Muscle layer of colon (tissue), 2 donors: Measurements from ENCODE around the gene TPST2.
"Not testable (repeated sequence)": the region's sequence is repeated elsewhere in the genome, so short reads cannot be mapped to it uniquely, and the experiment has no call there.

Source experiments
- H3K27ac ChIP-seq: one replicate; pipeline ENCODE4 v1.7.0; 2013; ENCODE audit warnings: low read depth, mild to moderate bottlenecking, low read length, moderate library complexity
- H3K27me3 ChIP-seq, 2 donors: one replicate each; pipeline ENCODE4 v1.7.0; 2013; ENCODE audit warnings: low read length in 2 of 2, mild to moderate bottlenecking in 2 of 2; ENCODE audit not compliant: insufficient read depth in 2 of 2, control insufficient read depth in 1 of 2
- H3K36me3 ChIP-seq: one replicate; pipeline ENCODE4 v1.7.0; 2013; ENCODE audit warnings: mild to moderate bottlenecking, low read length; ENCODE audit not compliant: insufficient read depth
- H3K4me1 ChIP-seq: one replicate; pipeline ENCODE4 v1.7.0; 2013; ENCODE audit warnings: mild to moderate bottlenecking, low read length; ENCODE audit not compliant: insufficient read depth
- H3K4me3 ChIP-seq, 2 donors: one replicate each; pipeline ENCODE4 v1.7.0; 2013; ENCODE audit warnings: low read length in 2 of 2, low read depth in 1 of 2, mild to moderate bottlenecking in 1 of 2, moderate library complexity in 1 of 2
- H3K9ac ChIP-seq: one replicate; pipeline ENCODE4 v1.7.0; 2013; ENCODE audit warnings: low read length
- H3K9me3 ChIP-seq: one replicate; pipeline ENCODE4 v1.7.0; 2013; ENCODE audit warnings: mild to moderate bottlenecking, low read length
- donor health status: abdominal sarcoma.
- donor health status: Adenocarcinoma of cecum.

Gene TPST2

DNA sequence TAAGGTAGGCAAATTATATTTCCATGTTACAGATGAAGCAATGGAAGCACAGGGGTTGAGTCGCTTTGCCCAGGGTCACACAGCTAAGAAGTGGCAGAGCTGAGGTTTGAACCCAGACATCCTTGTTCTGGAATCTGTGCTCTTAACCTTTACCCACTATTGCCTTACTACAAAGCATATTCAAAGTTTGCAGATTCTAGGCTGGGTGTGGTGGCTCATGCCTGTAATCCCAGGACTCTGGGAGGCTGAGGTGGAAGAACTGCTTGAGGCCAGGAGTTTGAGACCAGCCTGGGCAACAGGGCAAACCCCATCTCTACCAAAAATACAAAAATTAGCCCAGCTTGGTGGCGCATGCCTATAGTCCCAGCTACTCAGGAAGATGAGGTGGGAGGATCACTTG, 49.8 kb downstream of the TPST2 start:
- Histone ChIP-seq H3K27me3 (no peaks in the 10 kb centered on the region), H3K36me3 (no peaks in the 10 kb centered on the region), H3K4me1 (no peaks in the 10 kb centered on the region), H3K4me3 (no peak overlapping the region), H3K9ac (no peak overlapping the region), H3K9me3 (no peaks in the 10 kb centered on the region), H3K27ac (no peak overlapping the region)

DNA sequence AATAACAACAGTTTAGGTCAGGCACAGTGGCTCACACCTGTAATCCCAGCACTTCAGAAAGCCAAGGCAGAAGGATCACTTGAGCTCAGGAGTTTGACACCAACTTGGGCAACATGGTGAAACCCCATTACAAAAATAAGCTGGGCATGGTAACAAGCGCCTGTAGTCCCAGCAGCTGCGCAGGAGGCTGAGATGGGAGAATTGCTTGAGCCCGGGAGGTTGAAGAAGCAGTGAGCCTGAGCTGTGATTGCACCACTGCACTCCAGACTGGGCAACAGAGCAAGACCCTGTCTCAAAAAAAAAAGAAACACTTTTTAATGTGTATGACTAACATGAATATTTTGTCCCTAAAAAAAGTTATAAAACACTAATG, 53.2 kb downstream of the TPST2 start:
- no peaks in the 10 kb centered on the region for H3K4me1 ChIP-seq
- no peak overlapping the region for H3K9ac ChIP-seq
- H3K36me3 ChIP-seq: peaks cover 4% of the 10 kb centered on the region
- no peaks in the 10 kb centered on the region for H3K27me3 ChIP-seq
- H3K27ac ChIP-seq: no peak overlapping the region
- no peak overlapping the region for H3K4me3 ChIP-seq
- no peaks in the 10 kb centered on the region for H3K9me3 ChIP-seq

DNA sequence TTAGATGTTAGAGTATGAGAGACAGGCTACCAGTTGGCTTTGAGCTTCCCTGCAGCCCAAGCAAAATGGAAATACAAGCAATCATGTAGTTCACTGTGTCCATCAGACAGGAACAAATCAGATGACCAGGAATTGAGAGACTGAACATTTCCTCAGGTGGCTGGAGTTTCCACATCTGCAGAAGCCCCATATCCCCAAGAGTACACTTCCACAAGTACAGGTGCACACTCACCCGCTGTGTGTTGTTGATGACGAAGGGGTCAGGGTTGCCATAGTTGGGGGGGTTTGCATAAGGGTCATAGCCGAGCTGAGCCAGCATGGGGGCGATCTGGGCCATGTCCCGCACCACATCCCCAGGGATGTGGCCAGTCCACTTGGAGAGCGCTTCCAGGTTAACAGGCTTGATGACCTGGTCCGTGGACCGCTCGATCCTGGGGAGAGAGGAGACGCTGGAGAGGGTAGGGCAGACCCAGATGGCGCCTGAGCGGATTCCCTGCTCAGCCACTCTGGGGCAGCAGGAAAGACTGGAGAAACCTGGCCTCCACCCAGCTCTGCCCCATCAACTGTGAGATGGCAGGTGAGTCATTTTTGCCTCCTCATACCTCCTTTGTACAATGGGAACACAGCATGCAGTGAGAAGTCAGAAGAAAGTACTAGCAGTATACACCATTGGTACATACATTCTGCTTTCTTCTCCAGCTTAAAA, 53.7 kb downstream of the TPST2 start:
- Histone ChIP-seq H3K27ac (no peak overlapping the region), H3K4me1 (no peaks in the 10 kb centered on the region), H3K9me3 (no peaks in the 10 kb centered on the region), H3K9ac (no peak overlapping the region), H3K4me3 (no peak overlapping the region), H3K27me3 (no peaks in the 10 kb centered on the region), H3K36me3 (peaks cover 4% of the 10 kb centered on the region)

DNA sequence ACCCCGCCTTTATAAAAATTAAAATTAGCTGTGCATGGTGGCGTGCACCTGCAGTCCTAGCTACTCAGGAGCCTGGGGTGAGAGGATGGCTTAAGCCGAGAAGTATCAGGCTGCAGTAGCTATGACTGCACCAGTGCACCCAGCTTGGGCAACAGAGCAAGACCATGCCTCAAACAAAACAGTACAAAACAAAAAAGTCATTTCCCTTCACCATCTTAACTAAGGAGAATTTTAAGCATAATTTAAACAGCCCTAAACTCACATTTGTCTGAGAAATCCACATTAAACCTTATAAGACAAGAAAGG, 54.4 kb downstream of the TPST2 start:
- peaks cover 4% of the 10 kb centered on the region for H3K36me3 ChIP-seq
- H3K27me3 ChIP-seq: no peaks in the 10 kb centered on the region
- H3K4me1 ChIP-seq: no peaks in the 10 kb centered on the region
- no peak overlapping the region for H3K4me3 ChIP-seq
- H3K9ac ChIP-seq: no peak overlapping the region
- no peaks in the 10 kb centered on the region for H3K9me3 ChIP-seq
- H3K27ac ChIP-seq: no peak overlapping the region

DNA sequence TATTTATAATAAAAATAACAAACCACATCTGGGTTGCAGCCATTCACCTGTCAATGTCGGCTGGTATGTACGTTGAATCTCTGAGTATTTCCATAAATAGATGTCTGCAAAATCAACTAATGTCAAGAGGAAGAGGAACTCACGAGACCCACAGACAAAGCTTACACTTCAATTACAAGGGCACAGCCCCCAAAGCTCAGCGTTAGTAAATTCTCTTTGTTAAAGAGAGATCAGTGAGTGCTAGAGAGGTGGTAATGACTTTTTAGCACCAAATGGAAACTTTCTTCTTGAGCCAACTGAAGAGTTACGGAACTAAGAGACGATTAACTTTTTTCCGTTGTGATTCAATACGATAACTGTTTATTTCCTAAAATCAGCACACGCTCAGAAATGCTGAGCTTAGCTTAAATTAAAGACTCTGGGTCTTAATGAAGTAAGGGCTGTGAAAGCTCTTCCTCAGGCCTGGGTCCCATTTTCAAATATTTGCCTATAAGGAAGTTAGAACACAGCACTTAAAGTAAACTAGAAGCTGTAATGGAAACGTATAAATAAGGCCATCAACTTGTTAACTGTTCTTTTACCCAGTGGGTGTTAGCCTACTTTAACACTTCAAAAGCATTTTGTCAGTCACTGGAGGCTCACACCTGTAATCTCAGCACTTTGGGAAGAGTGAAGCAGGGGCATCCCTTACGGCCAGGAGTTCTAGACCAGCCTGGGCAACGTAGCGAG, 54.9 kb downstream of the TPST2 start:
- H3K27me3 ChIP-seq: no peaks in the 10 kb centered on the region
- H3K4me3 ChIP-seq: no peak overlapping the region
- no peak overlapping the region for H3K9ac ChIP-seq
- no peak overlapping the region for H3K27ac ChIP-seq
- H3K4me1 ChIP-seq: no peaks in the 10 kb centered on the region
- H3K9me3 ChIP-seq: no peaks in the 10 kb centered on the region
- H3K36me3 ChIP-seq: peaks cover 4% of the 10 kb centered on the region

DNA sequence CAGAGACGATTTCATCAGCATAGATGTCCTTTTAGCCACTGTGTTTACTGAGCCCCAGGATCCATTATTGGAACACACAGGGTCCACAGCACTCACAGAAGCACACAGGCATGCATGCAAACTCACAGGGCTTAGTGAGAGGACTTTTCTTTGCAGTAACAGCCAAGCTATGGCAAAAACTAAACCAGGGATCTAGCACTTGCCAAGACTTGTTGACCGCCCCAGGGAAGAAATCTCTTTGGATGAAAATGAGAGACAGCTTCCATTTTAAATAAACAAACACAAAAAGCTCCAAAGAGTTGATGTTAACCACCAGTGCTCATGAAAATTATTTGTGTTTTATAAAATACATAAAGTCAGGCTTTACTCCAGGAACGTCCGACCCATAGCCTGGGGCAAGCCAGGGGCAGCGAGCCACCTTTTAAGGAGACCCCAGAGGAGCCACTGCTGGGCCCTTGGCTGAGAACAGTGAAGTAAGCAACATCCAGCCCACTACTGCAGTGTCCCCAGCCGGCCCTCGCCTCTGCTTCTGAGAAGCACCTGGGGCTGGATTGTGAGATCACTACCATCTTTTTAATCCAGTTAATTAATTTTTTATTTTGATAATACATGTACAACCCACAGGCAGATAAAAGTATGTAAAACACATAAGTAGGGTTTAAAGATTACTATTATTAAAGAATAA, 55.6 kb downstream of the TPST2 start:
- no peaks in the 10 kb centered on the region for H3K9me3 ChIP-seq
- no peak overlapping the region for H3K9ac ChIP-seq
- no peak overlapping the region for H3K4me3 ChIP-seq
- H3K27me3 ChIP-seq: no peaks in the 10 kb centered on the region
- H3K27ac ChIP-seq: no peak overlapping the region
- H3K36me3 ChIP-seq: peaks cover 4% of the 10 kb centered on the region
- H3K4me1 ChIP-seq: no peaks in the 10 kb centered on the region

DNA sequence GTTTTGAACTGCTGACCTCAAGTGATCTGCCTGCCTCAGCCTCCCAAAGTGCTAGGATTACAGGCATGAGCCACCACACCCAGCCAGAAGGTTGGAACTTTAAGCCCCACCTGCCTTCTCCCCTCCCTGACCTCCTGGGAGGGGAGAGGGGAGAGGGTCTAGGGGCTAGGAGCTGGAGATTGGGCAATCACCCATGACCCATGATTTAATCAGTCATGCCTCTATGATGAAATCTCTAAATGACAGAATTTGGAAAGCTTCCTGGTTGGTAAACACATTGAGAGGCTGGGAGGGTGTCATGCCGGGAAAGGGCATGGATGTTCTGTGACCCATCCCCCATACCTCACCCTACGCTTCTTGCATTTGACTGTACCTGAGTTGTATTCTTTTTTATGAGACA, 60.6 kb downstream of the TPST2 start:
- Histone ChIP-seq H3K27ac (no peak overlapping the region), H3K9ac (no peak overlapping the region), H3K36me3 (peaks cover 4% of the 10 kb centered on the region), H3K4me3 (no peak overlapping the region), H3K27me3 (no peaks in the 10 kb centered on the region), H3K9me3 (no peaks in the 10 kb centered on the region), H3K4me1 (no peaks in the 10 kb centered on the region)

DNA sequence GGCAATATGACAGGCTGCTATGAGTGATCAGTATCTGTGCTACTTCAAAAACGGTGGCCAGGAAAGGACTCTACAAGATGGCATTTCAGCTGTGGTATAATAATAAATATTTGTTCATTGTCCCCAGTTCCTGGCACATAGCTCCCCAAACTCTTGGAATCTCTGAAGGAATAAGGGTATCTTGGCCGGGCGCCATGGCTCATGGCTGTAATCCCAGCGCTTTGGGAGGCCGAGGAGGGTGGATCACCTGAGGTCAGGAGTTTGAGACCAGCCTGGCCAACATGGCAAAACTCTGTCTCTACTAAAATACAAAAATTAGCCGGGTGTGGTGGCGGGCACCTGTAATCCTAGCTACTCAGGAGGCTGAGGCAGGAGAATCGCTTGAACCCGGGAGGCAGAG, 61.4 kb downstream of the TPST2 start:
- not testable (repeated sequence) for H3K36me3 ChIP-seq, H3K4me3 ChIP-seq, H3K9me3 ChIP-seq, H3K9ac ChIP-seq, H3K27me3 ChIP-seq, H3K4me1 ChIP-seq, H3K27ac ChIP-seq

DNA sequence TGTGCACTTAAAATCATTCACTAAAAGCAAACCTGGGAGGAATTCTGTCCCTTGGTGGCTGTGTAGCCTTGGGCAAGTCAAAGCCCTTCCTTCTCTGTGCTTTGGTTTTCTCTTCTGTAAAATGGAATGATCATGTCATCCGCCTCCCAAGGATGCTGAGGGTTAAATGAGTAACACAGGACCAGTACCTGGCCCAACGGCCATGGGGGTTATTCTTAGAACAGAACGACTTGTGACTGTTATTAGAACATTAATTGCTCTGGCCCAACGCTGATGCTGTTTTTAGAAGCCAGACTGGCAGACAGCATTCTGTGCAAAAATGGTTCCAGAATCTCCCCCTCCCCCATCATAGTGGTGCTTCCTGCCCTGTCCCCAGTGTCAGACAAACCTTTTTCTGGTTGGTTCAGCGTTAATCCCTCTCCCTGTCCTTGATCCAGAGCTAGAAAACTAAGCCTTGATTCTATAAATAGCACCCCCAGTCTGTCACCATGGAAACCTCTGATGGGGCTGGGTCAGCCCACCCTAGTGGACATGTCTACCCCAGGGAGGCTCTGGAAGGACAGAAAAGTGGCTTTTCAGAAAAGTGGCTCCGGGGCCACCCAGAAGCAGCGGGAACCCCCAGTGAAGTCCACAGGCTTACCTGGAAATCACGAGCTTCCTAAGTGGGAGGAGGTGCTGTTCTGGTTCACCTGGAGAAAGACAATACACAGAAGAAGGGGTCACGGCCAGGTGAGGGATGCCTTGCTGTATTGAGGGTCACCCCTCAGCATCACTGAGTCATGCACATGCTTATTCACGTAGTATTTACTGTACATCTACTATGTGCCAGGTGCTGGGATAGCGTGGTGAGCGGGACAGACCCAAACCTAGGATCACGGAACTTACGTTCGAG, 62.1 kb downstream of the TPST2 start:
- no peaks in the 10 kb centered on the region for H3K27me3 ChIP-seq
- H3K4me3 ChIP-seq: no peak overlapping the region
- H3K36me3 ChIP-seq: peaks cover 4% of the 10 kb centered on the region
- H3K4me1 ChIP-seq: no peaks in the 10 kb centered on the region
- H3K9ac ChIP-seq: no peak overlapping the region
- H3K9me3 ChIP-seq: no peaks in the 10 kb centered on the region
- H3K27ac ChIP-seq: no peak overlapping the region

DNA sequence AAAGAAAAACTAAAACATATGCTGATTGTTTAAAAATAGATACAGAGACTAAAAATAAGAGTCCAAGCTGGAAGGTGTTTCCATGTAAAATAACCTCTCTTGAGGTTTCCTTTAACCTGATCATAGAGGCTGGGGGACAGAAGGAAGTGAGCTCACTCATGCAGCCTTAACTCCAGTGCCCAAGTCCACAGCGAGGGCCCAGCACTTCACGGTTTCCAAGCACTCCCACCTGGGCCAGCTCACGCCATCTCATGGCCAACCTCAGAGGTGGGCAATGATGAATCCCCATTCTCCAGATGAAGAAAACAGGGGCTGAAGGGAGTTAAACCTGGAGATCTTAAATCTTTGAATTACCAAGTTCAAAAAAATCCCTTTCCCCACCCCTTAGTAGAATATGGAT, 62.8 kb downstream of the TPST2 start:
- Histone ChIP-seq H3K36me3 (no peaks in the 10 kb centered on the region), H3K4me3 (no peak overlapping the region), H3K9me3 (no peaks in the 10 kb centered on the region), H3K27me3 (no peaks in the 10 kb centered on the region), H3K4me1 (no peaks in the 10 kb centered on the region), H3K27ac (no peak overlapping the region), H3K9ac (no peak overlapping the region)

DNA sequence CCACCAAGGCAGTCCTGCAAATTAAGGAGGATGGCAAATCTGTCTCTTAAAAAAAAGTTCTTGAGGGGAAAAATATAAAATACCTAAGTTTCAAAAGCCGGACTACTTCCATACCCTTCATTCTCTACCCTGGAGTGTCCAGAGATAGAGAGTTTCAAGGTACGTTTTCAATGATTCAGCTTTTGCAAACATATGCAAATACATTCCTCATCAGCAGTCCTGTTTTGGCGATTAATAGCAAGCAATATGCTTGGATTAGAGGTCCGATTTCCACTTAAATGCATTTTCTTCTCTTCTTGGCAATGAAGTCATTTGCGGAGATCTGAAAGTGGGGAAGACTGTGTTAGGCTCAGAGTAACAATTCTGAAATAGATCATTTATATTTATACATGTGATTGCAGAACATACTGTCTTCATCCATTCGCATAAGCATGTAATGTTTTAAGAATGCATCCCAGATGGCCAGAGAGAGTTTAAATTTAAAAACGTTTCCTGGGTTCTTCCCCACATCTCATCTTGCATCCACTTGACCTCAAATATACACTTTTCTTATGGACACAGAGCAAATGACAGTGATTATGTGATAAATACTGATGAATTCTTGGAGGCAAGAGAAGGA, 63.9 kb downstream of the TPST2 start:
- Histone ChIP-seq H3K4me1 (no peaks in the 10 kb centered on the region), H3K9me3 (no peaks in the 10 kb centered on the region), H3K9ac (no peak overlapping the region), H3K27ac (no peak overlapping the region), H3K36me3 (no peaks in the 10 kb centered on the region), H3K27me3 (no peaks in the 10 kb centered on the region), H3K4me3 (no peak overlapping the region)
